Uterus (tissue), 2 donors: ENCODE results near the gene SAA2.

Experiments
- POLR2A ChIP-seq, 2 donors: fragments of 450-650 bp; IDR thresholded peaks; one replicate each; pipeline ENCODE4 v1.6.1; 2016; ENCODE audit warnings: antibody characterized with exemption in 2 of 2, mild to moderate bottlenecking in 1 of 2, moderate library complexity in 1 of 2
- TF ChIP-seq, protein P1 (sequence below), 4 experiments: fragments of 200-600 bp in 2 of 4; fragments of 450-650 bp in 2 of 4; sonication (generic) in 2 of 4; IDR thresholded peaks; one replicate each; pipeline ENCODE4 v1.5.1; 2016 to 2019; ENCODE audit warnings: antibody characterized with exemption in 4 of 4, mild to moderate bottlenecking in 2 of 4, moderate library complexity in 1 of 4

DNA sequence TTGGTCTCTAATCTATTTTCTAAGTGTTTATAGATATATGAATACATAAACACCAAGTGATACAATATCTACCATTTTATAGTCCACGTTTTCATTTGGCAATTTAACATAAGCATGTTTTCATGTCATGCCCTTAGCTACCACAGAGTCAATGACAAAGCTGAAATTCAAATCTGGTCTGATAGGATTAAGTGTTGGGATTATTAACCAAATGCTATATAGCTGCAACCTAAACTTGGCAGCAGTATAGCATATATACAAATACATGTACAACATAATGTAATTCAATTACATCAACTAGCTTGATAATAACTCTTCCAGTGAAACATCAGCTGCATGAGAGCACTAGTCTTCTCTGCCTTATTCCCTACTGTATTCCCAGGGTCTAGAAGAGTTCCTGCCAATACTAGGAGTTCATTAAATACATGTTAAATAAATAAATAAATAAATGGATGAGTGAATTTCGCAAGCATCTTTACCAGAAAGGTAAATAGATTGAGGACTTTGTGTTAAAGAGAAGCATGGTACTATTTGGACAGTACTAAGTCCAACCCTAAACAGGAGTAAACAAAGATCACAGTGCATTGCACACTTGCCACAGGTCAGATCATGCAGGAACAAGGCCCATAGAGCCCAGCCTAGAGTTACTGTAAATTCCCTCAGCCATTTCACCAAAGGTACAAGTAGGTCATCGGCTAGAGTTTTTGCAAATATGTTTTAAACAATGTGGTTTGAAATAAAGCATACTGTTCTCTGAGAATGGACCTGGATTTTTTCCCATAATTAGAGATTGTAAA is 24.7 kb downstream of the SAA2 start:
- TF ChIP-seq, protein P1, sequence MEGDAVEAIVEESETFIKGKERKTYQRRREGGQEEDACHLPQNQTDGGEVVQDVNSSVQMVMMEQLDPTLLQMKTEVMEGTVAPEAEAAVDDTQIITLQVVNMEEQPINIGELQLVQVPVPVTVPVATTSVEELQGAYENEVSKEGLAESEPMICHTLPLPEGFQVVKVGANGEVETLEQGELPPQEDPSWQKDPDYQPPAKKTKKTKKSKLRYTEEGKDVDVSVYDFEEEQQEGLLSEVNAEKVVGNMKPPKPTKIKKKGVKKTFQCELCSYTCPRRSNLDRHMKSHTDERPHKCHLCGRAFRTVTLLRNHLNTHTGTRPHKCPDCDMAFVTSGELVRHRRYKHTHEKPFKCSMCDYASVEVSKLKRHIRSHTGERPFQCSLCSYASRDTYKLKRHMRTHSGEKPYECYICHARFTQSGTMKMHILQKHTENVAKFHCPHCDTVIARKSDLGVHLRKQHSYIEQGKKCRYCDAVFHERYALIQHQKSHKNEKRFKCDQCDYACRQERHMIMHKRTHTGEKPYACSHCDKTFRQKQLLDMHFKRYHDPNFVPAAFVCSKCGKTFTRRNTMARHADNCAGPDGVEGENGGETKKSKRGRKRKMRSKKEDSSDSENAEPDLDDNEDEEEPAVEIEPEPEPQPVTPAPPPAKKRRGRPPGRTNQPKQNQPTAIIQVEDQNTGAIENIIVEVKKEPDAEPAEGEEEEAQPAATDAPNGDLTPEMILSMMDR (IDR thresholded peaks at IDR 0.05): no peak
- no peak for TF ChIP-seq POLR2A (IDR thresholded peaks at IDR 0.05)
